ENCODE results near the gene MSANTD2.

MSANTD2 gene

DNA sequence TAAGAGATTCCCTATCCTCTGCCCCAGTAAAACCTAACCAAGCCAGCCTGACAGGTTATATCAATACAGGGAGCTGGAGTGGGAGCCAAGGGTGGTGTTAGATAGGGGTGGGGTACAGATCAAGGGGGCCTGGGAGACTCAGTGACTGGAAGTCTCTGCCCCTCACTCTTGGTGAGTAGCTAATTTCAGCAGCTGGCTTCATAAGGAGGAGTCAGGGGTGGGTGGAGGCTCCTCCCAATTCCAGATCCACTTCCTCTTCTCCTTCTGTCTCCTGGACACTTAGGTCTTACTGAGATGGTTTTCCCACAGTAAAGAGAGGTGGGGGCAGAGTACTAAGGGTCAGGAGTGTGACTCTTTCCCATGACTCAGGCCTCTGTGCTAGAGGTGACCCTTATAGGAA is 47.0 kb downstream of the MSANTD2 start:
- no peak for DNase-seq (ENCODE audit: low spot score)

DNA sequence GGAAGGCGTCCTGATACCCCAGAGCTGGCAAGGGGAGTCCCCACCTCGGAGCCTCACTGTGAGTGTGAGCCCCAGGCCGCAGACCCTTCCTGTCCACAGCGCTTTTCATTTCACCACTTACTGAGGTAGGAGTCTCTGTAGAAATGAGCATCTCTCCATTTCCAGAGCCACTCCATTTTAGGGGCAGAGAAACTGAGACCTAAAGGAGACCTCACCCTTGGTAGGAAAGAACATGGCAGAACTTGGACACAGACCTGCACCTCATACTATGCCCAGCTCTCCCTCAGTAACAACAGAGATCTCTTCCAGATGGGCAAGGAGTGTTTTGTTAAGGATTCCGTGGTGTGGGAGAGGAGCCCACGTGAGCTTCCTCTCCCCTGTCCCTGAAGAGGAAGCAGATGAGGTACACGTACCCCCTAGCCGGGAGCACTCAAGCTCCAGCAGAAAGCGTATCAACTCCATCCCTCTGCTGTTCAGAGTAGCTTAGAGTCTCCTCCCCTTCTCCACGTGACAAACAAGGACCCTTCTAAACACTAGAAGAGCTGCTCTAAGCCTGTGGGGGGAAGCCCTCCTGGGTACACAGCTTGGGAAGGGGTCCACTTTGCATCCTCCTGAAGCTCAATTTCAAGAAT is 47.6 kb downstream of the MSANTD2 start:
- no peak for DNase-seq (ENCODE audit: low spot score)

DNA sequence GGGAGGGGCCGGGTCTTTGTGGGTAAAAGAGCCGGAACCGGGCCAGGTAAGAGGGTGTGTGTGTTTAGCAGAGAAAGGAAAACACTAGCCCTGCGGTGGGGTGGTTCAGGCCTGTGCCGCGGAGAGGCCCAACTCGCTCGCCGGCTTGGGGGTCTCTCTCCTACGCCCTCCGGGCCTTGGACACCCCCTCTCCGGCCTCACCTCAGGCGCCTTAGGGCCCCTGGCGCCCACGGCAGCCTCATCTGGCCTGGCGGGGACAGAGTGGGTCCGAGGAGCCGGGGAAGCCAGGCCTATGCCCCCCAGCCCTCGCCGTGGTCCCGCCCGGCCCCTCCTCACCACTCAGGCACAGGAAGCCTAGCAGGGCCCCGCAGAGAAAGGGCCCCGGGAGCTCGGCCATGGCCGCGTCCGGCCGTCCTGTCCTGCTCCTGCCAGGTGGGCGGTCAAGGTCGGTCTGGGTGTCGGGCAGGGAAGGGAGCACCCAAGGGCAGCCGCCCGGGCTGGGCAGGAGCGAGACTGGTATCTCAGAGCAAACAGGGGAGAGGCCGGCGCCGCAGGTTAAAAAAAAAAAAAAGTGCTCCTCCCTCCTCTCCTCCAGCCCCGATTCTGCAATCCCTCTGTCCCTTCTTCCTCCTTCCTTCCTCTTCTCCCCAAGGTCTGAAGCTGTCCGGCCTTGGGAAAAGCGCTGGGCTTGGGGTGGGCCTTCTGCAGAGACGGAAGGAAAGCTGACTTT is 48.3 kb downstream of the MSANTD2 start, which contains the start of gene VSIG2:
VSIG2 (minus strand) TSS at position 515 of the 730 bp plus-strand sequence; CDS start at position 397, 118 bp downstream.
- no peak for DNase-seq (ENCODE audit: low spot score)

DNA sequence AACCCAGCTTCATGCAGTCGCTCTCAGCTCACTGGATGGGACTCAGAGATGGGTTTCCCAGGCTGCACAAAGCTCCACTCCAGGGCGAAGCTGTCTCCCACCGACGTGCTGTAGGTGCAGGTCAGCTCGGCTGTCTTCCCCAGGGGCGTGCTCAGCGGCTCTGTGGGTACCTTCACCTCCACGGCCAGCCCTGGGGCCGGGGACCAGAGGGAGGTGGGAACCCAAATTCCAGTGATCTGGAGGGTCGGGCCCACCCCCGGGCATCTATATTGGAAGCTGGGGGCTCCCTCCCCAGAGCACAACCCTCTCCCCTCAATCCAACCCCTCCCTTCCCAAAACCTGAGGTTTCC is 48.8 kb downstream of the MSANTD2 start:
- DNase-seq (ENCODE audit: low spot score): no peak

DNA sequence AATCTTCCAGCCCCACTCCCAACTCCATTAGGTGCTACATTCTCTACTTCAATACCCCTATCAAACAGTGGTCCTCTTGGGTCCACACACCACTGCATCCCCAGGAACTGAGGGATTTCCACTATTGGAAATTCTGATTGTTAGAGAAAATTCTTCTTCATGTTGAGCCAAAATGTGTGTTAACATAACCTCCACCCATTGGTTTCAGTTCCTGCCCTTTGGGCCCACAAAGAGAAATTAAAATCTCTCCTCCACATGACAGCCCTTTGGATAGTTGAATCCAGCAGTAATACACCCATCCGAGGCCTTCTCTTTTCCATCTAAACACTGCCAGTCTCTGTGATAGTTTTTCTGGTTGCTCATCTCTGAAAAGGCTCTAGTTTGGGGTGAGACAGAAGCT is 50.3 kb downstream of the MSANTD2 start:
- no peak for DNase-seq (ENCODE audit: low spot score)

DNA sequence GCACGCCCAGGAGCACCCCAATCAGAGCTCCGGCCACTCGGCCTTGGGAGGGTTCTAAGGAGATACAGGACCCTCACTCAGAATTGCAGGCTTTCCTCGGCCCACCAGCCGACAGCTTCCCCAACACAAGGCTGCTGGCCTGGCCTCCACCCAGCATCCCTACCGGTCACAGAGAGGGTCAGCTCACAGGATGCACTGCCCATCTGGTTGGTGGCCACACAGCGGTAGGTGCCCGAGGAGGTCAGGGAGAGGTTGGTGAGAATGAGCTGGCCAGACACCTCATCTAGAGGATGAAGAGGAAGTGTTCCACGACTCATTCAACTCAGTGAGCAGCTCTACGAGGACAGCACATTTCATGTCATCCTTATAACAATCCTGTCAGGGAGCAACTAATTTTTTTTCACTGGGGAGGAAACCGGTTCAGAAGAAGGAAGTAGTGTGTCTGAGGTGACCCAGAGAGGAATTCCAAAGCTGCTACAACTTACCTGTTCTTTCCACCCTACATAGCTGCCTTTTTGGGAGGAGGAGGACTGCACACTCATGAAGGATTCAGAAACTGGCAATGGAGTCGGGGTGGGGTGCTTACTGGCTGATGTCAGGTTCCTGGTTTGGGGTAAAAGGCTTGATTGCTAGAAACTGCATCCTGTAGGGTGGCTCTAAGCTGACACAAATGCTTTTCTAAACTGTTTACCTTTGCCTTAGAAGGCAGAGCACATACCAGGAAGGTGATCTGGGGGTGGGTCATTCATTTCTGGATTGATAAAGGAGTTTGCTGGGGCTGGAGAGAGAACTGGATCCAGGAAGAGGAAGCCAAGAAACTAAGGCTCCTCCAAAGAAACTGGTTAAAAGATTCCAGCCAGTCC is 51.5 kb downstream of the MSANTD2 start:
- no peak for DNase-seq (ENCODE audit: low spot score)

DNA sequence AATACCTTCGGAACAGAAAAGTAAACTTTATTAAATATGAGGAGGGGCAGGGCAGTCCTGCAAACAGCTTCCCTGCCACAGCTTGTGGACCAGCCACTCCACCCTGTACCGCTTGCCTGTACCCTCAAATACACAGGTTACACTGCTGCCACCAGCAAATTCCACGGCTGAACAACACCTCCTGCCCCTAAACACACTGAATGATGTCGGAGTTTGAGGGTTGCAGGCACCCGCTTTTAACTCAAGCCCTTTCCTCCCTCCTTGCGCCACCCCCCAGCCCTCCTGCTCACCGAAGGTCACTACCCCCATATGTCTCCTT is 52.1 kb downstream of the MSANTD2 start:
- no peak for DNase-seq (ENCODE audit: low spot score)

DNA sequence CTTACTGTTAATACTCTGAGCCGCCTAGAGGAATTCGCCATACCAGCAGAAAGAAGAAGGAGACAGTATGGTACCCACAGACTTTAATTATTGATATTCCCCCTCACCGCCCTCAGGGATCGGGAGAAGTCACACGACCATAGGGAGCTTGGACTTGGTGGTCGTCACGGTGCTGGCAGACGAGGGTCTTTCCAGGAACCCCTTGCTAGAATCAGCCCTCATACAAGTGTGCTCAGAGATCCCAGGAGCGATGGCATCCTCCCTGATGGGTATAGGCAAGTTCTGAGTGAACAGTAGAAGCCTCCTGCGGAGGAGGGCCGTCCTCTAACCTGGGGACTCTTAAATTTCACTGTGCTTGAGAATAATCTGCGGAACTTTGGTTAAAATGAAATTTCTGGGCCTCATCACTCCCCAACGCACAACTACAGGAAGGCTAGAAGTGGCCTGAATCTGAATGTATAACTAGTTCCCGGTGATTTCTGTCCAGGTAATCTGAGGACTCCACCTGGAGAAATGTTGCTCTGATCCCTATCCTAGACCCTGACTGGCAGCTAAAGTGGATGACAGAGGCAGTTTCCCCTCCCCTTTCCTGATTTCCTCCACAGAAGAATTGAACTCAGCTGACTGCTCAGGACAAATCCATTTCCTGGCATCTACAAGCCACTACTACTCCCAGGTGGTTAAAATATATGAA is 52.7 kb downstream of the MSANTD2 start:
- DNase-seq (ENCODE audit: low spot score): no peak

DNA sequence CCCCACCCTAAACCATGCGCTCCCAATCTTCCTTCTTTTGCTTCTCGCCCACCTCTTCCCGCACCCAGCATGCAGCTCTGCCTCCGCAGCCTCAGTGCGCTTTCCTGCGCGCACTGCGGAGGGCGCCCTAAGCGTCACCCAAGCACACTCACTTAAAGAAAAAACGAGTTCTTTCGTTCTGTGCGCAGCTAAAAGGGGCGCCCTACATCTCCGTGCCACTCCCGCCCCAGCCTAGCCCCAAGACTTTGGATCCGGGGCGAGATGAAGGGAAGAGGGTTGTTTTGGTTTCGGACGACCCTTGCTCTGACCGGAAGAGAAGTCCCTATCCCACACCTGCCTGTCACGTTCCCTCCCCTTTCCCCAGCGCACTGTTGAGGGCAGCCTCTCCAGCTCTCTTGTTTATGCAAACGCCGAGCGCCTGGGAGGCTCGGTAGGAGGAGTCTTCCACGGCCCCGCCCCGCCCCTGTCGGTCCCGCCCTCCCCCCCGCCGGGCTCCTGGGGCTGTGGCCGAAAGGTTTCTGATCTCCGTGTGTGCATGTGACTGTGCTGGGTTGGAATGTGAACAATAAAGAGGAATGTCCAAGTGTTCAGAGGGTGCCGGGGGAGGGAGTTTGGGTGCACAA is 53.5 kb downstream of the MSANTD2 start:
- DNase-seq (ENCODE audit: low spot score): peak; percentile 91

DNA sequence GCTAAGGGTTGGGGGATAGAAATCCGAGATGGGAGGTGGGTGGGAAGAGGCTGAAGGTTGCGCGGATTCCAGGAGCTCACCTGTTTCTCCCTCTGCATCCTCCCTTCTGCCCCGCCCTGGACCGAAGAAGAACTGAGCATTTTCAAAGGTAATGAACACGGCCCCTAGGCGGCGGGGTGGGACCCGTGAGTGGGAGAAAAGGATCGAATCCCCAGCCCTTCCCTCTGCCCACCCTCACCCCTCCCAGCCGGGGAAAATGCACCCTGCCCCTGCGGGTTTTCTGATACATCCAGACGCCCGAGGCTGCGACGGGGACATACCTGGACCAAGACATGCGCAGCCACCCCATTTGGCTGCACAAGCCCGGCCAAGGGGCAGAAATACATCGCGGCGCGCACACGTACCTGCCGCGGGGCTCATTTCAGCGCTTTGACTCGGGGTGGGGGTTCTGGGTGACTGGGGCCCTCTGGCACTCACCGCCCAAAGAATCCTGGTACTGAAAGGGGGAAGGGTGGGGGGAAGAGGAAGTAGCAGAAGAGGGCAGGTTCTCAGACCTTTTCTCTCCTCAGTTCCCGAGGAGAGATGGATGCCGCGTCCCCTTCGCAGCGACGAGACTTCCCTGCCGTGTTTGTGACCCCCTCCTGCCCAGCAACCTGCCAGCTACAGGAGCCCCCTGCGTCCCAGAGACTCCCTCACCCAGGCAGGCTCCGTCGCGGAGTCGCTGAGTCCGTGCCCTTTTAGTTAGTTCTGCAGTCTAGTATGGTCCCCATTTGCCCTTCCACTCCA is 54.2 kb downstream of the MSANTD2 start:
- DNase-seq (ENCODE audit: low spot score): no peak

DNA sequence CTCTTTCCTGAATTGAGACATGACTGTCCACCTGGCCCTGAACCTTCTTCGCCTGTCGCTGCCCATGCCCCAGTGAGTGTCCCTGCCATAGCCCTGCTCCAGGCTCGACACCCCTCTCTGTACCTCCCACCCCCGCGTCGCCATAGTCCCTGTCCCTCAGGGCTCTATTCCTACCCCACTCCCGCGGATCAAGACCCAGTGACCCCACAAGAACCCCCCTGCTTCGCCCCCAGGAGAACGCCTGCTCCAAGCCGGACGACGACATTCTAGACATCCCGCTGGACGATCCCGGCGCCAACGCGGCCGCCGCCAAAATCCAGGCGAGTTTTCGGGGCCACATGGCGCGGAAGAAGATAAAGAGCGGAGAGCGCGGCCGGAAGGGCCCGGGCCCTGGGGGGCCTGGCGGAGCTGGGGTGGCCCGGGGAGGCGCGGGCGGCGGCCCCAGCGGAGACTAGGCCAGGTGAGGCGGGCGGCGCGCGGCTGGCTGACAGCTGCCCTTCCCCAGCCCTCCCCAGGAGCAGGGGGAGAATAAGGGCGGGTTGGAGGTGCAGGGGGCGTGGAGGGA is 54.9 kb downstream of the MSANTD2 start:
- DNase-seq (ENCODE audit: low spot score): no peak

DNA sequence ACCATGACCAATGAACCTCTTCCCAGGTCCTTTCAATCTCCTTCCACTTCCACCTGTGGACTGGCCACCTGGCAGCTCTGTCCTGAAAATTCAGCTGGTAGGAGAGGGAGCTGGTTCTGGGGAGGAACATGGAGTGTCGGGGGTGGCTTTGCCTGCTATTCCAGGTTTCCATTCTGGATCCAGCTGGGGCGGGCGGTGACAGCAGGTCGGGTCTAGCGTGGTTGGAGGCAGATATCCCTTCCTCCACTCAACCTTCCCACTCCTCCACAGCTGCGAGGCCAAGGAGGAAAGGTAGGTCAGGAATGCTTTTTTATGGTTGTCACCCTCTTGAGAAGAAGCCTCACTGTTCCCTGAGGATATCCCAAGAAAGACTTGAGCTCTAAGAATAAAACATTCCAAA is 57.2 kb downstream of the MSANTD2 start:
- DNase-seq (ENCODE audit: low spot score): no peak

DNA sequence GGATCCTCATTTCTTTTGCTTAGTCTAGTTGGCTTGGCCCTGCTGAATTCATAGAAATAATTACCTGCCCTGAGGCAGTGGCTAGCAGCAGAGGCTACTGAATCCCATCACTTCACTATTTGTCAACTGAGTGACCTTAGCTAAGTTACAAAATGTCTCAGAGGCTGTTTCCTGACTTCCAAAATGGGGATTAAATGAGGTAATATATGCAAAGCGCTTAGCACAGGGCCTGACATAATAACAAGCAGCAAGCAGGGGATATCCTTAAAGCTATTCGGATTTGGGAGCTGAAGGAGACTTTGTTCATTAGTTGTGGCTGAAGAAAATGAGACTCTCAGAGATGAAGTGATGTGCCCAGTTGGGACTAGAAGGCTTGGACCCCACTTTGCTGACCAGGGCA is 57.7 kb downstream of the MSANTD2 start:
- no peak for DNase-seq (ENCODE audit: low spot score)

DNA sequence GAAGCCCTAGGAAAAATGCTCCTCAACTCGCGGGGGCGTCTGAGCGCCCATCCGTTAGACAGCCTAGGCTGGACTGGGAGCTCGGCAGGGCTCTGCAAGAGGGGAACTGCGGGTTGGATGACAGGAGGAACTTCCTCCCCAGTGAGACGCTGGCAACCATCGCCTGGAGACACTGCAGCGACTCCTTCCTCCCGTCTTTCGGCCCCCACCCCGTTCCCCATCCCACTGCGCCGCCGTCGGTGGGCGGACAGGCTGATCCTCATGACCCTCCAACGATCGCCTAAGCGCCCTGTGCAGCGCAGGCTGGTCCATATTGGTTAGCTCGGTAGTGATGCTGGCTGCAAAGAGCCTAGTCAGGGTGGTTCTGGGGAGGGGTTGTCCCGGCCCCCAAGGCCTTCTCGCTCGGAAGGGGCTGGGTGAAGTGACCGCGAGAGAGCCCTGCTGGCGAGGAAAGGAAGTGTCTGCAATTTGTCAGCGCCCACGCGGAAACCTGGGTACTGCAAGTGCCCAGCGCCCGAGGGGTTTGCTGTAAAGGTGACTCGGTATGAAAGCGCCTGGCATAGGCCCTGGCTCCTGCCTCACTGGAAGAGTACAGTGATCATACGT is 59.8 kb downstream of the MSANTD2 start:
- DNase-seq (ENCODE audit: low spot score): no peak

DNA sequence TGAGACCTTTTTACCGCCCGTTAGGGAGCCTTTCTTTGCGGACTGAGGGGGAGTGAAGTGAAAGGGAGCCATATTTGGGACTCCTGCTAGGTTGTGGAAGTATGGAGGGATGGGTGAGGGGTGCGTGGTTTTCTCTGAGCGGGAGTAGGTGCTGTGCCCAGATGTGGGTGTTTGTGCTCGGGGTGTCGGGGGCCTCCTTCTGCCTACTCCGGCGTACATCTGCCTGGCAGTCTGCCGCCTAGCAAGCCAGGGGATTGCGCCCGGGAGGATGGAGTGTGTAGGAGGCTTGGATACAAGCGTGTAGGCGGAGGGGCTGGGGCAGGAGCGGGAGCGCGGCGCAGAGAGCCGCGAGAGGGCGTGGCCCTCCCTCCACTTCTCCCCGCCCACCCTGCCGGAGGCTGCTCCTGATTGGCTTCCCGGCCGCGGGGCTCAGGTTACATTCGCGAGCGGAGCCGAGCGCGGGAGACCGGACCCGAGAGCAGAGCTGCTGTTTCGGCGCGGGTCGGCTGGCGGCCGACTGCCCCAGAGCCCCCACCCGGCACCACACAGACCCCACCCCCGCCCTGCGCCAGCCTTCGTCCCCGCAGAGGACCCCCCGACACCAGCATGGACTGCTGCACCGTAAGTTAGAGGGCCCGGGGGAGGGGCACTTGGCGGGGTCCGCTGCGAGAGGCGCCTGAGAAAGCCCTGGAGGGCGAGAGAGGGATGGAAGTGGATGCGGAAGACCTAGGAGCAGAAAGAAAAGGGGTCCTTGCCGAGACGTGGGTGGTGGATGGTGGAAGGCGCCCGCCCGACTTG is 60.5 kb downstream of the MSANTD2 start, which contains the start of gene NRGN:
NRGN (plus strand) TSS at position 464 of the 798 bp plus-strand sequence; CDS start at position 607, 143 bp downstream.
- peak; percentile 98 for DNase-seq (ENCODE audit: low spot score)

DNA sequence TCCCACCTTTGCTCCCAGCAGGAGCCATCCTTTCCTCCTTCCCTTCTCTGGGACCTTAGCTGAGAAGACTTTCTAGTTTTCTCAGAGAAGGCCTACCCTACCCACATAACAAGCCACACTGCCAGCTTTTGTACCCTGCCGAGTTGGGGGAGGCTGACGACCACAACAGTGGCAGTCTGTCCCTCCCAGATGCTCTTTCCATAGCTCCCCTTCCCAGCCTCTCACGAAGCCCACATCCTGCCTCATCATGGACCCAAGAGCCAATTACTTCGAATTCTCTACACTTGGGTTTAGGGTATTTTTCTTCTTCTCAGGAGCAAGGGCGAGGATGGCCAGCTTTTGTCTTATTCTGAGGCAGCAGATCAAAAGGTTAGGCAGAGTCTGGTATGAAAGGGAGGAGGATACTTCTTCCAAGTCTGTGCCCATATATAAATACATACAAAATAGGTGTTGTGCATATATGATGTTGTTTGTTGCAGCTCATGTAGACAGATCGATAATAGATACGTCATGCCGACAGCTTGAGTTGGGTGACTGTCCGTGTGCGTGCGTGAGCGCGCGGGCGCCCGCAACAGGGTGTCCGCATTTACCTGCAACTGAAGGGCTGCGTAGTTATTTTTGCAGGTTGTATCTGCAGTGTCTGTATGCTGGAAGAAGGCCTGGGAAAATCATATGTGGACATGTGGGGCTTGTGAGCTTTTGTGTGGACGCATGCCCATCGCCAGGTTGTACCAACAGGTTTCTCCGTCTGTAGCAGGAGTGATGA is 61.3 kb downstream of the MSANTD2 start:
- DNase-seq (ENCODE audit: low spot score): no peak

DNA sequence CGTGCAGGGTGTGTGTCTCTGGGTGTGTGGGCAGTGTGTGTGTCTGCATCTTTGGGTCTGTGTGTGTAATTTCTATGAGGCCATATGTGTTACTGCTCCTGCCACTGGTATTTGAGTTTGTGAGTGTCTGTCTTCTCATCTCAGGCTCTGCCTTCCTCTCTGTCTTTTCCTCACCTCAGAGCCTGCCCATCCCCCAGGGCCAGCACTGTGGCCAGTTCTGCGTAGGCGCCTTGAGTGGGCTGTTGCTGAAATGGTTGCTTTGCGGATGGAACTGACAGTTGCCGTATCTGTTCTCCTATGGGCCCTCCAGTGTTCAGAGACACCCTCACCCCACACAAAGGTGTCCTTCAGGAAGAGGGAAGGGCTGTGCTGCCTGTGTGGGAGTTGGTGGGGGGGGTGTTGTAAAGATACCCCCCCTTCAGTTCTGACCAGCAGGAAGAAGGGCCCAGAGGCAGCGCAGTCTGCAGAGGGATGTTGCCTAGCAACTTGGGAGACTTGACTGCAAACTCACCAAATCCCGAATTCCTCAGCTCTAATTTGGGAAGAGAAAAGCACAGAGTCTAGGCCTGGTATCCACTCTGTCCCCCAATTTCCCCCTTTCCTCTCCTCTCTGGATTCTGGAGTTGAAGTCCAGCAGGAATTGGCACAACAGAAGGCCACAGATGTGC is 62.4 kb downstream of the MSANTD2 start:
- no peak for DNase-seq (ENCODE audit: low spot score)

DNA sequence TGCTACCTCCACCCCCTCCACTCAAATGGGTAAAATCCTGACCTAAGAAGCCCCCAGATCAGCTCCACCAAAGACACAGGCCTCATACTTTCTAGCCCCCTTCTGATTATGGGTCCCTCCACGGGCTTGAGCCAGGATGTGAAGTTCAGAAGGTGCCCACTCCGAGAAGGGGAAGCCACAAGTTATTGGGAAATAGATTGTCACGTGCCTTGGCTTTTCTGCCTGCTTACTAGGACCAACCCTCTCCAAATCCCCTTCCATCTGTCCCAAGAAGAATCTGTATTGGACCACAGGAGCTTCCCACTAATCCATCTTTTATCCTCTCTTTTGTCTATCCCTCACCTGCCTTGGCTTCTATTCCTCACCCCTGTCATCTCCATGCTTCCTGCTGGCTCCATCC is 63.5 kb downstream of the MSANTD2 start:
- DNase-seq (ENCODE audit: low spot score): no peak

Measured in GM03348 (cell line).